Ascending aorta (tissue), 2 donors: ENCODE results near the gene EYA3. TPM values are rescaled to one million over a fixed set of nuclear protein-coding genes. Genes with fewer than 3 reads are reported as not detected.
A peak's percentile ranks its signal among the peaks of the same experiment; 100 is the strongest.
"Not testable (repeated sequence)": the region's sequence is repeated elsewhere in the genome, so short reads cannot be mapped to it uniquely, and the experiment has no call there.

Experiments
- DNase-seq, 2 donors: peaks; one replicate each; pipeline ENCODE4 v3.0.0-alpha.2; 2019; ENCODE audit warnings: low spot score in 2 of 2
- H3K27ac ChIP-seq, 2 donors: fragments of 200-600 bp; sonication (generic); one replicate each; pipeline ENCODE4 v1.5.1; 2016 to 2017; ENCODE audit warnings: mild to moderate bottlenecking in 1 of 2
- H3K27me3 ChIP-seq: fragments of 200-600 bp; sonication (generic); one replicate; pipeline ENCODE4 v1.5.1; 2017
- H3K36me3 ChIP-seq, 2 donors: fragments of 200-600 bp; sonication (generic); one replicate each; pipeline ENCODE4 v1.5.1; 2016
- H3K4me1 ChIP-seq, 2 donors: fragments of 200-600 bp; sonication (generic); one replicate each; pipeline ENCODE4 v1.5.1; 2016 to 2017; ENCODE audit warnings: mild to moderate bottlenecking in 1 of 2
- H3K4me3 ChIP-seq, 2 donors: fragments of 200-600 bp; sonication (generic); one replicate each; pipeline ENCODE4 v1.5.1; 2016 to 2017; ENCODE audit warnings: mild to moderate bottlenecking in 1 of 2
- H3K9me3 ChIP-seq, 2 donors: fragments of 200-600 bp; sonication (generic); one replicate each; pipeline ENCODE4 v1.5.1; 2016
- intact Hi-C: fragments of 100-400 bp; cut with DNase I; formaldehyde crosslinking; loops from one replicate; pipeline ENCODE4 v1.15.1; 2023
- total RNA-seq: library from RNA; depleted of rRNA; stranded (reverse); fragments of >200 nt; gene quantifications from one replicate; pipeline ENCODE4 v1.1.0, GENCODE V29; 2016
- TF ChIP-seq, protein P1 (sequence below), 3 experiments: fragments of 200-600 bp in 2 of 3; fragments of 450-650 bp in 1 of 3; sonication (generic) in 2 of 3; IDR thresholded peaks; one replicate each; pipeline ENCODE4 v1.5.1; 2016 to 2019; ENCODE audit warnings: antibody characterized with exemption in 3 of 3, mild to moderate bottlenecking in 1 of 3, moderate library complexity in 1 of 3

The EYA3 gene
- total RNA-seq, 1 donor from 2014 or later = 52.6 TPM

DNA sequence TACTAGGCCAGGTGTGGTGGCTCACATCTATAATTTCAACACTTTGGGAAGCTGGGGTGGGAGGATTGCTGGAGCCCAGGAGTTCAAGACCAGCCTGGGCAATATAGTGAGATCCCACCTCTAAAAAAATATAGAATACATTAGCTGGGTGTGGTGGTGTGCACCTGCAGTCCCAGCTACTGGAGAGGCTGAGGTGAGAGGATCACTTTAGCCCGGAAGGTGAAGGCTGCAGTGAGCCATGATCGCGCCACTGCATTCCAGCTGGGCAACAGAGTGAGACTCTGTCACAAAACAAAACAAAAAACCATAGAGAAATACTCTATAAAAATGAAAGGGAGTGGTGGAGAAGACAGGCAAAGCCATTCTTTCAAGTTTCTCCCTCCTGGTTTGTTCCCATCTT lies 62.1 kb downstream of the EYA3 start:
- Histone ChIP-seq H3K4me3 (no peak overlapping the region), H3K27me3 (no peaks in the 10 kb centered on the region), H3K27ac (peak overlapping the region in 1 of 2 donors; percentile 89), H3K36me3 (peaks cover 4 to 10% of the 10 kb centered on the region in 2 donors), H3K4me1 (peaks cover 0 to 25% of the 10 kb centered on the region in 2 donors), H3K9me3 (no peaks in the 10 kb centered on the region)
- DNase-seq = no peak
- TF ChIP-seq, protein P1, sequence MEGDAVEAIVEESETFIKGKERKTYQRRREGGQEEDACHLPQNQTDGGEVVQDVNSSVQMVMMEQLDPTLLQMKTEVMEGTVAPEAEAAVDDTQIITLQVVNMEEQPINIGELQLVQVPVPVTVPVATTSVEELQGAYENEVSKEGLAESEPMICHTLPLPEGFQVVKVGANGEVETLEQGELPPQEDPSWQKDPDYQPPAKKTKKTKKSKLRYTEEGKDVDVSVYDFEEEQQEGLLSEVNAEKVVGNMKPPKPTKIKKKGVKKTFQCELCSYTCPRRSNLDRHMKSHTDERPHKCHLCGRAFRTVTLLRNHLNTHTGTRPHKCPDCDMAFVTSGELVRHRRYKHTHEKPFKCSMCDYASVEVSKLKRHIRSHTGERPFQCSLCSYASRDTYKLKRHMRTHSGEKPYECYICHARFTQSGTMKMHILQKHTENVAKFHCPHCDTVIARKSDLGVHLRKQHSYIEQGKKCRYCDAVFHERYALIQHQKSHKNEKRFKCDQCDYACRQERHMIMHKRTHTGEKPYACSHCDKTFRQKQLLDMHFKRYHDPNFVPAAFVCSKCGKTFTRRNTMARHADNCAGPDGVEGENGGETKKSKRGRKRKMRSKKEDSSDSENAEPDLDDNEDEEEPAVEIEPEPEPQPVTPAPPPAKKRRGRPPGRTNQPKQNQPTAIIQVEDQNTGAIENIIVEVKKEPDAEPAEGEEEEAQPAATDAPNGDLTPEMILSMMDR (IDR thresholded peaks at IDR 0.05) = no peak
- intact Hi-C loops = loop anchor here (5.0 kb wide), 1 partner anchor 61 kb away; the partner anchor contains the start of gene EYA3

DNA sequence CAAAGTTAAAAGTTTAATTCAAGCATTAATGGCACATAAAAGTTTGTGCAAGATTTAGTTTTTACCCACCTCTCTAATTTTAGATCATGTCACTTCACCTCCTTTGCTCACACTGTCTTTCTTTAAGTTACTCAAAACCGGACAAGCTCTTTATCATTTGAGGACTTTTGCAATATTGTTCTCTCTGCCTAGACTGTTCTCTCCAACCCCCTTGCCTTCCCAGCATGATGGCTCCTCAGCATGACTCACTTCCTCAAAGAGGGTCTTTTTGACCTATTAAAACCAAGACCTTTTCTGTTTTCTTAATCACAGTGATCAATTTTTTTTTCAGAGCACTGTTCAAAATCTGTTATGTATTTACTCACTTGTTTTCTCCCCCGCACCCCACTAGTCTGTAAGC lies 67.3 kb downstream of the EYA3 start:
- H3K4me1 ChIP-seq = no peaks in the 10 kb centered on the region
- intact Hi-C loops = no loop called here
- H3K9me3 ChIP-seq = no peaks in the 10 kb centered on the region
- no peaks in the 10 kb centered on the region for H3K27me3 ChIP-seq
- H3K36me3 ChIP-seq = peaks cover 1 to 13% of the 10 kb centered on the region in 2 donors
- no peak for DNase-seq
- no peak overlapping the region for H3K4me3 ChIP-seq
- TF ChIP-seq, protein P1 (IDR thresholded peaks at IDR 0.05) = no peak
- no peak overlapping the region for H3K27ac ChIP-seq

DNA sequence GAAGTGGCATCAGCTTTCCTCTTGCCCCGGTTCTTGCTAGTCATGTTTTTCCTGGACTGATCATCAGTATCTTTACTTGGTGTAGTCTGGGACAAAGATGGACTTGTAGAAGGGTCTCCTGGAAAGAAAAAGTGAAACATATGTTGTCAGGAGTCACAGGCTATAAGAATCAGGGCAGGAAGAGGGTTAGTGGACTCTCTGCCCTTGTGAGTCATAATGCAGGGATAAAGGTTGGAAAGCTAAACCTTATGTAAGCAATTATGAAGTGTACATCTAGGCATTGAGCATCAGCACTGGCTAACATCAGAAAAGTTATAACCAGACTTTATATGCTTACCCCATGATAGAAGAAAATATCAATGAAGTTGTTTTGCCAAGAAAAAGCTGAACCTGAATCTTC lies 77.4 kb downstream of the EYA3 start:
- TF ChIP-seq, protein P1 (IDR thresholded peaks at IDR 0.05) = no peak
- Histone ChIP-seq H3K4me3 (no peak overlapping the region), H3K4me1 (no peaks in the 10 kb centered on the region), H3K27me3 (no peaks in the 10 kb centered on the region), H3K27ac (no peak overlapping the region), H3K9me3 (no peaks in the 10 kb centered on the region), H3K36me3 (peaks cover 10 to 57% of the 10 kb centered on the region in 2 donors)
- intact Hi-C loops = no loop called here
- DNase-seq = no peak

DNA sequence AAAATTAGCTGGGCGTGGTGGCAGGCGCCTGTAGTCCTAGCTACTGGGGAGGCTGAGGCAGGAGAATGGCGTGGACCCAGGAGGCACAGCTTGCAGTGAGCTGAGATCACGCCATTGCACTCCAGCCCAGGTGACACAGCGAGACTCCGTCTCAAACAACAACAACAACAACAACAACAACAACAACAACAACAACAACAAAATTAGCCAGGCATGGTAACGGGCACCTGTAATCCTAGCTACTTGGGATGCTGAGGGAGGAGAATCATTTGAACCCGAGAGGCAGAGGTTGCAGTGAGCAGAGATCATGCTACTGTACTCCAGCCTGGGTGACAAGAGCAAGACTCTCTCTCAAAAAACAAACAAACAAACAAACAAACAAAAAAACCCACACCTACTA lies 85.3 kb downstream of the EYA3 start:
- H3K4me1 ChIP-seq, intact Hi-C loops, H3K27ac ChIP-seq, H3K27me3 ChIP-seq, DNase-seq, H3K4me3 ChIP-seq, H3K9me3 ChIP-seq: not testable (repeated sequence)
- peaks cover 26 to 63% of the 10 kb centered on the region in 2 donors for H3K36me3 ChIP-seq

DNA sequence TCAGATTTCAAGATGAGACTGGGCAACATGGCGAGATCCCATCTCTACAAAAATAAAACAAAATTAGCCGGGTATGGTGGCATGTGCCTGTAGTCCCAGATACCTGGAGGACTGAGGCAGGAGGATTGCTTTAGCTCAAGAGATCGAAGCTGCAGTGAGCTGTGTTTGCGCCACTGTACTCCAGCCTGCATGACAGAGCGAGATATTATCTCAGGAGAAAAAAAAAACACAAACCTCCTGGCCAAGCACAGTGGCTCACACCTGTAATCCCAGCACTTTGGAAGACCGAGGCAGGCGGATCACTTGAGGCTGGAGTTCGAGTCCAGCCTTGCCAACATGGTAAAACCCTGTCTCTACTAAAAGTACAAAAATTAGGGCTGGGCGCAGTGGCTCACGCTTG lies 85.8 kb downstream of the EYA3 start:
- no peaks in the 10 kb centered on the region for H3K4me1 ChIP-seq
- no peak overlapping the region for H3K4me3 ChIP-seq
- TF ChIP-seq, protein P1 (IDR thresholded peaks at IDR 0.05) = no peak
- intact Hi-C loops = no loop called here
- H3K27ac ChIP-seq = no peak overlapping the region
- peaks cover 31 to 68% of the 10 kb centered on the region in 2 donors for H3K36me3 ChIP-seq
- no peak for DNase-seq
- no peaks in the 10 kb centered on the region for H3K9me3 ChIP-seq
- H3K27me3 ChIP-seq = no peaks in the 10 kb centered on the region

DNA sequence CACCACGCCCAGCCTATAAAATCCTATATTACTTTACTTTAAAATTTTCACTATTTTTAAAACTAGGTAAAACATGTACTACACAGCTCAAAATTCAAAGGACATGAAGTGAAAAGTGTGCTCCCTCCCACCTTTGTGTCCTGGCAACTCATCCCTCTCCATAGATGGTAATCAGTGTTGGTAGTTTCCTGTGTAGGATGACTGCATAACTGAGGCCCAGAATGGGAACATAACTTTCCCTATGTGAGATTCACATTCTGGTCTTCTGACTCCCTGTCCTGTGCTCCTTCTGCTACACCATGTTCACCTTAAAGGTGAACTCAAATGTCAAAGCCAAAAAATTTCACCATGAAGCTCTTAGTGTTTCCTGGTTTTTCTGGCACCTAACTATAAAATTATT lies 89.4 kb downstream of the EYA3 start:
- H3K36me3 ChIP-seq = peaks cover 55 to 89% of the 10 kb centered on the region in 2 donors
- no peak overlapping the region for H3K4me3 ChIP-seq
- no peaks in the 10 kb centered on the region for H3K27me3 ChIP-seq
- H3K4me1 ChIP-seq = no peaks in the 10 kb centered on the region
- no peaks in the 10 kb centered on the region for H3K9me3 ChIP-seq
- intact Hi-C loops = no loop called here
- no peak overlapping the region for H3K27ac ChIP-seq
- no peak for DNase-seq
- TF ChIP-seq, protein P1 (IDR thresholded peaks at IDR 0.05) = no peak

DNA sequence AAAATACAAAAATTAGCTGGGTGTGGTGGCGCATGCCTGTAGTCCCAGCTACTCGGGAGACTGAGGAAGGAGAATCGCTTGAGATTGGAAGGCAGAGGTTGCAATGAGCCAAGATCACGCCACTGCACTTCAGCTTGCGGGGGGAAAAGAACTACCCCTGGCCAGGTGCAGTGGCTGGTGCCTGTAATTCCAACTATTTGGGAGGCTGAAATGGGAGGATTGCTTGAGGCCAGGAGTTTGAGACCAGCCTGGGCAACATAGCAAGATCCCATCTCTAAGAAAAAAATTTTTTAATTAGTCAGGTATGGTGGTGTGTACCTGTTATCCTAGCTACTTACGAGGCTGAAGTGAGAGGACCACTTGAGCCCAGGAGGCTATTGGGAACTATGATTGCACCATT lies 93.9 kb downstream of the EYA3 start:
- H3K27me3 ChIP-seq, intact Hi-C loops, DNase-seq, H3K4me1 ChIP-seq, H3K27ac ChIP-seq, H3K9me3 ChIP-seq, H3K4me3 ChIP-seq: not testable (repeated sequence)
- peaks cover 52 to 84% of the 10 kb centered on the region in 2 donors for H3K36me3 ChIP-seq
